Panc1 (cell line): ENCODE measurements around the gene SMCO3. TPM values are rescaled to one million over a fixed set of nuclear protein-coding genes. Genes with fewer than 3 reads are reported as not detected.

Source experiments
- ATAC-seq: fragments of 200-7000 bp; cut with Tn5 transposase; 2 replicates; pipeline ENCODE4 v1.9.1; 2020; ENCODE audit warnings: mild to moderate bottlenecking, moderate library complexity
- BruUV-seq: library from RNA; stranded (reverse); fragments of 400-500 nt; replicated peaks from 2 replicates; lab custom pipeline; 2021; lab: Mats Ljungman, UMichigan
- CTCF ChIA-PET: fragments of 300-600 bp; sonication (Branson Sonifier 250); formaldehyde crosslinking; loops from one replicate; lab custom pipeline; 2022; ENCODE audit warnings: antibody characterized with exemption; lab: Charles Lee
- POLR2A ChIA-PET: fragments of 300-600 bp; sonication (Branson Sonifier 250); formaldehyde crosslinking; loops from one replicate; lab custom pipeline; 2022; ENCODE audit warnings: antibody characterized with exemption; lab: Charles Lee
- DNase-seq: peaks from one replicate; pipeline ENCODE4 v3.0.0-alpha.2; 2010; ENCODE audit warnings: low read depth, low spot score
- H3K27ac ChIP-seq: 2 replicates; pipeline ENCODE4 v1.5.1; 2011; ENCODE audit warnings: mild to moderate bottlenecking, low read length, inconsistent platforms
- H3K27me3 ChIP-seq: fragments of 200-500 bp; sonication (Bioruptor generic); 2 replicates; pipeline ENCODE4 v1.6.0; 2014; ENCODE audit warnings: low read length, inconsistent platforms; ENCODE audit not compliant: control insufficient read depth, insufficient read depth
- H3K36me3 ChIP-seq: fragments of 200-500 bp; sonication (Bioruptor generic); 2 replicates; pipeline ENCODE4 v1.5.1; 2014; ENCODE audit warnings: inconsistent platforms, mild to moderate bottlenecking, low read length, moderate library complexity; ENCODE audit not compliant: control insufficient read depth, insufficient read depth
- H3K4me1 ChIP-seq: 2 replicates; pipeline ENCODE4 v1.5.1; 2011; ENCODE audit warnings: inconsistent platforms, mild to moderate bottlenecking, low read length, moderate library complexity; ENCODE audit not compliant: control insufficient read depth, insufficient read depth
- H3K4me3 ChIP-seq, 2 experiments: 2 replicates each; pipeline ENCODE4 v1.5.1; 2011 to 2012; ENCODE audit warnings: low read depth in 2 of 2, low read length in 2 of 2, mild to moderate bottlenecking in 2 of 2, inconsistent platforms in 1 of 2, moderate library complexity in 1 of 2
- H3K9me3 ChIP-seq: fragments of 200-500 bp; sonication (Bioruptor generic); 2 replicates; pipeline ENCODE4 v1.5.1; 2014; ENCODE audit warnings: low read depth, mild to moderate bottlenecking, inconsistent platforms, low read length, moderate library complexity; ENCODE audit not compliant: control insufficient read depth, insufficient read depth
- POLR2AphosphoS5 ChIP-seq: IDR thresholded peaks from 2 replicates; pipeline ENCODE4 v1.6.1; 2012; ENCODE audit warnings: mild to moderate bottlenecking, low read depth, low read length, moderate library complexity
- SIN3A ChIP-seq: IDR thresholded peaks from 2 replicates; pipeline ENCODE4 v1.6.1; 2012; ENCODE audit warnings: low read depth, mild to moderate bottlenecking, low read length, moderate library complexity, borderline replicate concordance; ENCODE audit not compliant: insufficient read depth
- TCF7L2 ChIP-seq: IDR thresholded peaks from 2 replicates; pipeline ENCODE4 v1.6.1; 2011; ENCODE audit warnings: mild to moderate bottlenecking, low read depth, low read length, inconsistent platforms
- in situ Hi-C: cut with HindIII; loops from 2 replicates; pipeline ENCODE4 v1.10.0; 2016; ENCODE audit warnings: low sequenced_read_pairs, low pct_unique_long_range_greater_than_20kb
- intact Hi-C: fragments of 100-400 bp; cut with micrococcal nuclease; formaldehyde crosslinking; loops from one replicate; pipeline ENCODE4 v1.10.0; 2022; ENCODE audit not compliant: unreplicated experiment
- total RNA-seq: library from RNA; stranded (reverse); gene quantifications from one replicate; pipeline ENCODE4 v1.2.1, GENCODE V29; 2021; ENCODE audit not compliant: unreplicated experiment
- TF ChIP-seq, protein P1 (sequence below), 2 experiments: IDR thresholded peaks; 2 replicates each; pipeline ENCODE4 v1.6.1; 2011 to 2012; ENCODE audit warnings: low read depth in 2 of 2, control low read depth in 1 of 2, low read length in 1 of 2, mild to moderate bottlenecking in 1 of 2, moderate library complexity in 1 of 2; ENCODE audit not compliant: insufficient read depth in 1 of 2
- TF ChIP-seq, protein P2 (sequence below): fragments of 450-650 bp; IDR thresholded peaks from 2 replicates; pipeline ENCODE4 v1.5.1; 2017; ENCODE audit warnings: mild to moderate bottlenecking

SMCO3 gene
- total RNA-seq, 1 experiment from 2014 or later: not detected

DNA sequence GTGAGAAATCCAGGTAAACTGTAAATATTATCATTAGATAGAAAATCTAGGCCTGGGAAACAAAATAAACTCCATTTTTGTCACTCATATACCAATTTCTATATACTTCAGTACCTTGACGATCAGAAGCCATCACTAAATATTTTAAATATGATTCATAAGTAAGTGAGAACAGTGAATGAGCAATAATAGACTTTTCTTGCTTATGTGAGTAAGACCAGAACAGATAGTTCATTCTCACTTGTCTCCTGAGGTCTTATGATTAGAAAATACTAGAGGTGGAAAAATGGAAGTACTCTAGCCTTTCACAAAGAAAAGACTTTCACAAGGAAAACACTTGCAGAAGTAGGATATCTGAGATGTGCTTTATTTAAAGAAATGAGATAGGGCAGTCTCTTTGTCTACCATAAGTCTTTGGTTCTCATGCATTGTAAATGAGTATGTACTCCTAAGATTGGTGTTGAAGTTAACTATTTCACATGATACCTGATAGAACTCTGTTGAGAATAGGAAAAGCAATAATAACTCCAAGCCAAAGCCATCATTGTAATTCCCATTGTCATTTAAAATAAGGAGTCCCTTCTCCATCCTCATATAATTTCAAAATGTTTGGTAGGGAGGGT lies 10.1 kb upstream of the SMCO3 start:
- in situ Hi-C loops: no loop called here
- no peaks in the 10 kb centered on the region for H3K36me3 ChIP-seq
- DNase-seq: no peak
- H3K27ac ChIP-seq: no peak overlapping the region
- no TSS peak for BruUV-seq
- intact Hi-C loops: no loop called here
- no peaks in the 10 kb centered on the region for H3K4me1 ChIP-seq
- no peaks in the 10 kb centered on the region for H3K27me3 ChIP-seq
- POLR2A ChIA-PET: no interaction called here
- no peak for ATAC-seq
- TF ChIP-seq TCF7L2: no peak
- TF ChIP-seq, protein P1, sequence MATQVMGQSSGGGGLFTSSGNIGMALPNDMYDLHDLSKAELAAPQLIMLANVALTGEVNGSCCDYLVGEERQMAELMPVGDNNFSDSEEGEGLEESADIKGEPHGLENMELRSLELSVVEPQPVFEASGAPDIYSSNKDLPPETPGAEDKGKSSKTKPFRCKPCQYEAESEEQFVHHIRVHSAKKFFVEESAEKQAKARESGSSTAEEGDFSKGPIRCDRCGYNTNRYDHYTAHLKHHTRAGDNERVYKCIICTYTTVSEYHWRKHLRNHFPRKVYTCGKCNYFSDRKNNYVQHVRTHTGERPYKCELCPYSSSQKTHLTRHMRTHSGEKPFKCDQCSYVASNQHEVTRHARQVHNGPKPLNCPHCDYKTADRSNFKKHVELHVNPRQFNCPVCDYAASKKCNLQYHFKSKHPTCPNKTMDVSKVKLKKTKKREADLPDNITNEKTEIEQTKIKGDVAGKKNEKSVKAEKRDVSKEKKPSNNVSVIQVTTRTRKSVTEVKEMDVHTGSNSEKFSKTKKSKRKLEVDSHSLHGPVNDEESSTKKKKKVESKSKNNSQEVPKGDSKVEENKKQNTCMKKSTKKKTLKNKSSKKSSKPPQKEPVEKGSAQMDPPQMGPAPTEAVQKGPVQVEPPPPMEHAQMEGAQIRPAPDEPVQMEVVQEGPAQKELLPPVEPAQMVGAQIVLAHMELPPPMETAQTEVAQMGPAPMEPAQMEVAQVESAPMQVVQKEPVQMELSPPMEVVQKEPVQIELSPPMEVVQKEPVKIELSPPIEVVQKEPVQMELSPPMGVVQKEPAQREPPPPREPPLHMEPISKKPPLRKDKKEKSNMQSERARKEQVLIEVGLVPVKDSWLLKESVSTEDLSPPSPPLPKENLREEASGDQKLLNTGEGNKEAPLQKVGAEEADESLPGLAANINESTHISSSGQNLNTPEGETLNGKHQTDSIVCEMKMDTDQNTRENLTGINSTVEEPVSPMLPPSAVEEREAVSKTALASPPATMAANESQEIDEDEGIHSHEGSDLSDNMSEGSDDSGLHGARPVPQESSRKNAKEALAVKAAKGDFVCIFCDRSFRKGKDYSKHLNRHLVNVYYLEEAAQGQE (IDR thresholded peaks at IDR 0.05; ENCODE audit: insufficient read depth in 1 of 2, low read depth in 2 of 2, low read length in 1 of 2): no peak
- TF ChIP-seq POLR2AphosphoS5: no peak
- TF ChIP-seq, protein P2, sequence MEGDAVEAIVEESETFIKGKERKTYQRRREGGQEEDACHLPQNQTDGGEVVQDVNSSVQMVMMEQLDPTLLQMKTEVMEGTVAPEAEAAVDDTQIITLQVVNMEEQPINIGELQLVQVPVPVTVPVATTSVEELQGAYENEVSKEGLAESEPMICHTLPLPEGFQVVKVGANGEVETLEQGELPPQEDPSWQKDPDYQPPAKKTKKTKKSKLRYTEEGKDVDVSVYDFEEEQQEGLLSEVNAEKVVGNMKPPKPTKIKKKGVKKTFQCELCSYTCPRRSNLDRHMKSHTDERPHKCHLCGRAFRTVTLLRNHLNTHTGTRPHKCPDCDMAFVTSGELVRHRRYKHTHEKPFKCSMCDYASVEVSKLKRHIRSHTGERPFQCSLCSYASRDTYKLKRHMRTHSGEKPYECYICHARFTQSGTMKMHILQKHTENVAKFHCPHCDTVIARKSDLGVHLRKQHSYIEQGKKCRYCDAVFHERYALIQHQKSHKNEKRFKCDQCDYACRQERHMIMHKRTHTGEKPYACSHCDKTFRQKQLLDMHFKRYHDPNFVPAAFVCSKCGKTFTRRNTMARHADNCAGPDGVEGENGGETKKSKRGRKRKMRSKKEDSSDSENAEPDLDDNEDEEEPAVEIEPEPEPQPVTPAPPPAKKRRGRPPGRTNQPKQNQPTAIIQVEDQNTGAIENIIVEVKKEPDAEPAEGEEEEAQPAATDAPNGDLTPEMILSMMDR: no peak
- TF ChIP-seq SIN3A: no peak
- no peaks in the 10 kb centered on the region for H3K9me3 ChIP-seq
- CTCF ChIA-PET: no interaction called here
- no peak overlapping the region for H3K4me3 ChIP-seq

DNA sequence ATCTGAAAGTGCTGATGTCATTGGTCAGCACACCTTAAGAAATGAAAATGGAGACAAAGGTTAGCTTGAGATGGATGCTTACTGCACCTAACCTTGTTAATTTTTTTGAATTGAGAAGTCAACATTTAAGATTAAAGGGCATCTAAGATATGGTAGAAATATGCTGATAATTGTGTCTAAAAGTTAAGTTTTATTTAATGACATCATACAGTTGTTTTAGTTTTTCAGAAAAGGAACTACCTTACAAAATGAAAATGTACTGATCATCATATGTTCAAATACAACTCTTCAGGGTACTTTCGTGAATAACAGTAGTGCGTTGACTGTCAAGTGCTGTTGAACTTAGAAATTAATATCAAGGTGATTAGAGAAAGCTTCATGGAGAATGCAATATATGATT lies 2.5 kb downstream of the SMCO3 start:
- no peaks in the 10 kb centered on the region for H3K36me3 ChIP-seq
- in situ Hi-C loops: no loop called here
- H3K4me1 ChIP-seq: no peaks in the 10 kb centered on the region
- ChIA-PET POLR2A (no interaction called here), CTCF (interaction anchor here (1.5 kb wide), 1 partner anchor 184 kb away, joined by 7 read pairs; no protein-coding TSS in a partner anchor)
- ATAC-seq (no peak), DNase-seq (no peak)
- no peak overlapping the region for H3K4me3 ChIP-seq
- no TSS peak for BruUV-seq
- TF ChIP-seq, protein P1 (IDR thresholded peaks at IDR 0.05; ENCODE audit: insufficient read depth in 1 of 2, low read depth in 2 of 2, low read length in 1 of 2): no peak
- TF ChIP-seq, protein P2: peak; percentile 38
- intact Hi-C loops: loop anchor here (2.0 kb wide), 1 partner anchor 183 kb away; no protein-coding TSS in a partner anchor
- no peak overlapping the region for H3K27ac ChIP-seq
- no peaks in the 10 kb centered on the region for H3K9me3 ChIP-seq
- H3K27me3 ChIP-seq: no peaks in the 10 kb centered on the region
